ENCODE data around the gene HGS.

The HGS gene

DNA sequence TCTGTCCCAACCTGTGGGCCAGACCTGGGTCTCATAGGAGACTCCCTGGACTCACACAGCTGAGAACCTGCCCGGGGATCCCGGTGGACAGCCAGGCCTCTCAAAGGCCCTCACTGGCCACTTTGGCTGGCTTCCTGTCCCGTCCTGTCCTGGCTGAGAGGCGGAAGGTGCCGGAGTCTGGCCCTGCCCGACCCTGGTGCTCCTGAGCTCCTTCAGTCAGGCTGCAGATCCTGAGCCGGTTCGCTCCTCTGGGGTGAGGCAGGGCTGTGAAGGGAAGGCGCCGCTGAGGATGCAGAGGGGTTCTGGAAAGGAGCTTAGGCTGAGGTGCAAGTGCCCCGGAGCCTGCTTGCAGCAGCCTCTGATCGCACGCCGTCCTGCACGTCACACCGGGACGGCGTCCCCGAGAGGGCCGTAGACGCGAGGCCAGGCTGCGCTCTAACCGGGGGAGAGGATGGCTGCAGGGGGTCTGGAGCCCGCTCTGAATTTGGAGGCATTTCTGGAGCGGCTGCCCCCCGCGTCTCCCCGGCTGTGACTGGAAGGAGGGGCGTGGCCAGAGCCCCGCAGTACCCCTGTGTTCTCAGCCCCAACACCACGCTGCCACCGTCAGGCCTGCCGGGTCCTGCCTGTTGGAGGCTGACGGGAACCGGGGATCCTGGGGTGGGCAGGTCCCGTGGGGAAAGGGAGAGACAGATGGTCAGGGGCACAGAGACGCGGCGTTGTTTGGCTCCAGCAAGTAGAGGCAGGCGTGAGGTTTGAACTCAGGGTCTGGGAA, 4.1 kb downstream of the HGS start:
- no peak for DNase-seq

DNA sequence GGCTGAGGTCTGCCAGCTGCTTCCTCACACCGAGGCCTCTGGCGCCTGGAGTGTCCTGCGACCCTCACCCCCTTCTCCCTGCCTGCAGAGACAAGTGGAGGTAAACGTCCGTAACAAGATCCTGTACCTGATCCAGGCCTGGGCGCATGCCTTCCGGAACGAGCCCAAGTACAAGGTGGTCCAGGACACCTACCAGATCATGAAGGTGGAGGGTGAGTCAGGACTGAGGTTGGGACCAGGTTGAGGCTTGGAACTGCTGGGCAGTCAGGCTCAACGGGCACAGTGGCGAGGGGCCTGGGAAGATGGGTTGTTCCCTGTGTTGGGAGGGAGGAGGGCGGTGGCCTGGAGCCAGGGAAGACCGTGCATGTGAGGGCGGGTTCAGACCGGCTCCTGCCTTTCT, 4.8 kb downstream of the HGS start:
- DNase-seq: no peak

DNA sequence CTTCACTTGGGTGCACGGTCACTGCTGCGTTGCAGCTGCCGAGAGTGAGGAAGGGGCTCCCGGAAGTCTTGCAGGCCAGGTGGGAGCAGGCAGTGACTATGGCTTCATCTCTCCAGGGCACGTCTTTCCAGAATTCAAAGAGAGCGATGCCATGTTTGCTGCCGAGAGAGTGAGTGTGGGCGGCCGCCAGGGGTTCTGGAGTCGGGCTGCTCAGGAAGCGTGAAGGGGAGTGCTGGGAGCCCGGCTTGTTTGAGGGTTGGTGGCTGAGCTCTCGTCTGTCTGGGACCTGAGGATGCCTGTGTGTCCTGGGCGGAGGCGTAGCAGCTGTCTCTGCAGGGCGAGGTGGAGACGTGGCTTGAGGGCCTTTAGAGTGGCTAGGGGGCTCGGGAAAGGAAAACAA, 6.3 kb downstream of the HGS start:
- DNase-seq: no peak

DNA sequence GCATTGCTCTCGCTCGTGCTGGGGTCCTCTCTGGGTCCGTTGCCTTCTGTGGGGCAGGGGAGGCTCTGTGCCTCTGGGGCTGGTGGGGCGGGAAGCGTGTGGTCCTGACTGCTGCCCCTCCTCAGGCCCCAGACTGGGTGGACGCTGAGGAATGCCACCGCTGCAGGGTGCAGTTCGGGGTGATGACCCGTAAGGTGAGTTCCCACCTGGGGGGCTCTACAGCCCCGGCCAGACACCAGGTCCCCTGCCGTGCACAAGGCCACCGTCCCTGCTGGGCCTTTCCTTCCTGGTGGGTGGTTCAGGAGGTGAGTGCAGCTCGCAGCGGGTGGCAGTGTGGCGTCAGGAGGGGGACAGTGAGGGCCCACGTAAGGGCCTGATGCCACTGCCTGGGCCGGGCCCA, 6.7 kb downstream of the HGS start:
- DNase-seq: no peak

DNA sequence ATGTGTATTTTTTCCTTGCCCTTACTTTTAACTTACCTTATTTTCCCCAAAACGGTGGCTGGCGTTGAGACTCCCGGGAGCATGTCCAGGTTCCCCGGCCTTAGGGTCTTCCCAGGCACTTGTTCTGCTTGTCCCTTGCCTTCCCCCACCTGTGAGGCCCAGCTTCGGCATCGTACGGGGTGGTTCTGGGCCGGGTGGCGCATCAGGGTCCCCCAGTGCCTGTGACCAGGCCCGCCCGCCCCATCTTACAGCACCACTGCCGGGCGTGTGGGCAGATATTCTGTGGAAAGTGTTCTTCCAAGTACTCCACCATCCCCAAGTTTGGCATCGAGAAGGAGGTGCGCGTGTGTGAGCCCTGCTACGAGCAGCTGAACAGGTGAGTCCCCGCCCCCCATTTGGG, 7.4 kb downstream of the HGS start:
- no peak for DNase-seq

DNA sequence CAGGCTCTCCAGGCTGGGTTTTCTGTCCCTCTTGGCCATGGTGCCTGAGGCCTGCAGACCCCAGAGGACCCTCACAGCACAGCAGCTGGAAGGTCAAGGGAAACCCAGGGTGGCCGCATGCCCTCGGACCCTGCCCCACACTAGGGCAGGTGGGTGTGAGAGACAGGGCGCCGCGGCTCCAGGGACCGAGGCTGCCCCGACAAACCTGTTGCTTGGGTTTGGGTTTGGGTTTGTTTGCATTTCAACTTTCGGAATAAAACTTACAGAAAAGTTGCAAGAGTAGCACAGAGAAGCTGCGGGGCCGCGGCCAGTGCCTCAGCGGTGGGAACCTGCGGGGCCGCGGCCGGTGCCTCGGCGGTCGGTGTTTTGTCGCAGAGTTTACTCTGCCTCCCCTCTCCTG, 7.8 kb downstream of the HGS start:
- no peak for DNase-seq

DNA sequence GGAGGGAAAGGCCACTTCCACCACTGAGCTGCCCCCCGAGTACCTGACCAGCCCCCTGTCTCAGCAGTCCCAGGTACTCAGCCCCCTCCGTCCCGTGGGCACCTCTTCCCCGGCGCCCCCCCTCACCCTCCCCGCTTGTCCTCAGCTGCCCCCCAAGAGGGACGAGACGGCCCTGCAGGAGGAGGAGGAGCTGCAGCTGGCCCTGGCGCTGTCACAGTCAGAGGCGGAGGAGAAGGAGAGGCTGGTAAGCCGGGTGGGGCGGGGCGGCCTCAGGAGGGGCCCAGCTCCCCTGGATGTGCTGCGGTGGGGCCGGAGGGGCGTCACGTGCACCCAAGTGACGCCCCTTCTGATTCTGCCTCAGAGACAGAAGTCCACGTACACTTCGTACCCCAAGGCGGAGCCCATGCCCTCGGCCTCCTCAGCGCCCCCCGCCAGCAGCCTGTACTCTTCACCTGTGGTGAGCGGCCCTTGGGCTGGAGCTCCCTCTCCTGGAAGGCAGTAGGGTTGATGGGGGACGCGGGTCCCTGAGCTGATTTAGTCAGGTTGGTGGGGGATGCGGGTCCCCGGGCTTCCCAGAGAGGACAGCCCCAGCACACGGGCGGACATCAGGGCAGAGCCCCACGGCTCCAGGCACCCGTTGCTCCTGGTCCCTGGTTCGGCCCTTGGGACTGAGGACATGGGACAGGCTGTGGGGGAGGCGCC, 9.8 kb downstream of the HGS start:
- DNase-seq: no peak

DNA sequence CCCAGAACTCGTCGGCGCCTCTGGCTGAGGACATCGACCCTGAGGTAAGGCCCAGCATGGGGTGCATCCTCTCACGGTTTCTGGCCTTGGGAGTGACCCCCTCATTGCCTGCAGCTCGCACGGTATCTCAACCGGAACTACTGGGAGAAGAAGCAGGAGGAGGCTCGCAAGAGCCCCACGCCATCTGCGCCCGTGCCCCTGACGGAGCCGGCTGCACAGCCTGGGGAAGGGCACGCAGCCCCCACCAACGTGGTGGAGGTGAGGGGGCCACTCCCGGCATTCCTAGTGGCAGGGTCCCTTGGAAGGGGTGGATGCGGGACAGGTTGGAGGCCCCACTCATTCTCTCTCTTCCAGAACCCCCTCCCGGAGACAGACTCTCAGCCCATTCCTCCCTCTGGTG, 11.0 kb downstream of the HGS start:
- no peak for DNase-seq

DNA sequence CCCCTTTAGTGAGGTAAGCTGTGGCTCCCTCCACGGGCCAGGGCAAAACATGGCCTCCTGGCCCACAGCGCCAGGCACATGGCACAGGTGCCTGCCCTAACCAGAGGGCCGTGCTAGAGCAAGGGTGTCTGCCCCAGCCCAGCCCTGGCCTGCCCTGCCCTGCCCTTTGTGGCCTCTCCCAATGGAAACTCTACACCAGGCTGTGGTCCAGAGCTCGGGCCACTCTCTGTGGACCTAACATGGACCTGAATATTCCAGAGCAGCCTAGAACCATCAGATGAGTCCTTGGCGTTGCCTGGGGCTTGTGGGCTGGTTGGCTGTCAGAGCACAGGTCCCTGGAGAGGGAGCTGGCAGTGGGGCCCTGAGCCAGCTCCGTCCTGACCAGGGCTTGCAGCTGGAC, 11.4 kb downstream of the HGS start:
- DNase-seq: no peak

DNA sequence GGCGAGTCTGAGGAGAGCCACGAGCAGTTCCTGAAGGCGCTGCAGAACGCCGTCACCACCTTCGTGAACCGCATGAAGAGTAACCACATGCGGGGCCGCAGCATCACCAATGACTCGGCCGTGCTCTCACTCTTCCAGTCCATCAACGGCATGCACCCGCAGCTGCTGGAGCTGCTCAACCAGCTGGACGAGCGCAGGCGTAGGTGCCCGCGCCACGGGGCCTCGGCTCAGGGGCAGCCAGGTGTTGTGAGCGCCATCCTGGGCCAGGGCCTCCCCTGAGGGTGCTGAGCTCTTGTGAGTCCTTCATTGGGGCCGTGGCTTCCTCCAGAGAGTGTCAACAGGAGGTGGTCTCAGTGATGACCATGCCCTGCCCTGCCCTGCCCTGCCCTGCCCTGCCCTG, 12.0 kb downstream of the HGS start:
- DNase-seq: no peak

DNA sequence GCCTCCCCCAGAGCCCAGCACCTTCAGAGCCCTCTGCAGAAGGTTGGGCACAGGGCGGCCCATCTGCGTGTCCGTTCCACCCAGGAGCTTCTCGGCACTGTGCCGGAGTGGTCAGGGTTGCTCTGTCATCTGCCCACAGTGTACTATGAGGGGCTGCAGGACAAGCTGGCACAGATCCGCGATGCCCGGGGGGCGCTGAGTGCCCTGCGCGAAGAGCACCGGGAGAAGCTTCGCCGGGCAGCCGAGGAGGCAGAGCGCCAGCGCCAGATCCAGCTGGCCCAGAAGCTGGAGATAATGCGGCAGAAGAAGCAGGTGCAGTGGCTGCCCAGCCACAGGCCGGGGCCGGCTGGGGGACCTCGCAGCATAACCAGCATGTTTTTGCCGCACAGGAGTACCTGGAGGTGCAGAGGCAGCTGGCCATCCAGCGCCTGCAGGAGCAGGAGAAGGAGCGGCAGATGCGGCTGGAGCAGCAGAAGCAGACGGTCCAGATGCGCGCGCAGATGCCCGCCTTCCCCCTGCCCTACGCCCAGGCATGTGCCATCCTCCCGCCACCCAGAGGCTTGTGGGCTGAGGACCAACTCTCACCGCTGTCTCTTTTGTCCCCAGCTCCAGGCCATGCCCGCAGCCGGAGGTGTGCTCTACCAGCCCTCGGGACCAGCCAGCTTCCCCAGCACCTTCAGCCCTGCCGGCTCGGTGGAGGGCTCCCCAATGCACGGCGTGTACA, 12.6 kb downstream of the HGS start:
- no peak for DNase-seq

DNA sequence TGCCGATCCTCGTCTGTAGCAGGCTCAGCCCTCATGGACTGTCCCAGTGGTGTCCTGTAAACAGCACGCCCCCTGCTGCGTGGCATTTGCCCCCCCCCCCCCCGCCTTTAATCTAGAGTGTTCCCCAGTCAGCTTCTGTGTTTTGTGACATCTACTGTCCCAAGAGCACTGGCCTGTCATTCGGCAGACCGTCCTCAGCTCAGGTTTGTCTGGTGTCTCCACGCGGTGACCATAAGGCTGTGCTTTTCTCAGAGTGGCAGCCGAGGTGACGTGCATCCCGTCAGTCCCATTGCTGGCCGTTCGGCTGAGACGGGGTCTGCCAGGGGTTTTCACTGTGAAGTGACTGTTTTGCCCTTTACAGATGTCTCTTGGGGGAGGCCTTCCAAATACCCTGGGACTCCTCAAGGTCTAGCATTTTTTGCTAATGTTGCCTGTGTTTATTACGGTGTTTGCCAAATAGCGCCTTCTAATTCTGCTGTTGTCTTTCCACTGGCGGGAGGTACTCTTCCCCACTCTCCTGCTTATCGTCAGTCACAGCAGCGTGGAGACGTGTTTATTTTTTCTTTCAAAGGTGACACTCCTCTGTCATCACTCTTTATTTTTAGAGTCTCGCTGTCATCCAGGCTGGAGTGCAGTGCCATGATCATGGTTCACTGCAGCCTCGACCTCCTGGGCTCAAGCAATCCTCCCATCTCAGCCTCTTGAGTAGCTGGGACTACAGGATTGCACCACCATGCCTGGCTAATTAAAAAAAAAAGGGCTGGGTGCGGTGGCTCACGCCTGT, 13.6 kb downstream of the HGS start:
- DNase-seq: no peak

DNA sequence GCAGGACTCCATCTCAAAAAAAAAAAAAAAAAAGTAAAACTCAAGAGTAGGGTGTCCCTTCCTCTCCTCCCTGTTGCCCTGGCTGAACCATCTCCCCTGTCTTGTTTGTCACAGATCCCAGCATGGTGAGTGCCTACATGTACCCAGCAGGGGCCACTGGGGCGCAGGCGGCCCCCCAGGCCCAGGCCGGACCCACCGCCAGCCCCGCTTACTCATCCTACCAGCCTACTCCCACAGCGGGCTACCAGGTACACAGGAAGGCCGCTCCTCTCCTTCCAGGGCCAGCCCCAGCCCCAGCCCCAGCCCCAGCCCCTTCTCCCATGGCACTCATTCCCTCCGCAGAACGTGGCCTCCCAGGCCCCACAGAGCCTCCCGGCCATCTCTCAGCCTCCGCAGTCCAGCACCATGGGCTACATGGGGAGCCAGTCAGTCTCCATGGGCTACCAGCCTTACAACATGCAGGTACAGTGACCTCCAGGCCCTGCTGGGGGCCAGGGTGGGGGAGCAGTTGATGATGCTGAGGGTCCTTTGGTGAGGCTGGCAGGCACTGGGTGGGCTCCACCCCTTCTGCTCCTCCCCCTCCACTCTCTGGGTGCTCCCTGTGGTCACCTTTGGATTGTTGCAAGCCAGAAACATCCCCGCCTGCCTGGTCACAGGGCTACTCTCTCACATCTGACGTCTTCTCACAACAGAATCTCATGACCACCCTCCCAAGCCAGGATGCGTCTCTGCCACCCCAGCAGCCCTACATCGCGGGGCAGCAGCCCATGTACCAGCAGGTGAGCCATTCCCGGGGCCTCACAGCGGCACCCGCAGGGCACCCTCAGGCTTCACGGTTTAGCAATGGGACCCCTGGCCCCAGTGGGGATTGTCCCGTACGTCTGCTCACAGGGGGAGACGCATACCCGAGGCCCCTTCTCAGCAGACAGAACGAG, 16.8 kb downstream of the HGS start:
- no peak for DNase-seq

DNA sequence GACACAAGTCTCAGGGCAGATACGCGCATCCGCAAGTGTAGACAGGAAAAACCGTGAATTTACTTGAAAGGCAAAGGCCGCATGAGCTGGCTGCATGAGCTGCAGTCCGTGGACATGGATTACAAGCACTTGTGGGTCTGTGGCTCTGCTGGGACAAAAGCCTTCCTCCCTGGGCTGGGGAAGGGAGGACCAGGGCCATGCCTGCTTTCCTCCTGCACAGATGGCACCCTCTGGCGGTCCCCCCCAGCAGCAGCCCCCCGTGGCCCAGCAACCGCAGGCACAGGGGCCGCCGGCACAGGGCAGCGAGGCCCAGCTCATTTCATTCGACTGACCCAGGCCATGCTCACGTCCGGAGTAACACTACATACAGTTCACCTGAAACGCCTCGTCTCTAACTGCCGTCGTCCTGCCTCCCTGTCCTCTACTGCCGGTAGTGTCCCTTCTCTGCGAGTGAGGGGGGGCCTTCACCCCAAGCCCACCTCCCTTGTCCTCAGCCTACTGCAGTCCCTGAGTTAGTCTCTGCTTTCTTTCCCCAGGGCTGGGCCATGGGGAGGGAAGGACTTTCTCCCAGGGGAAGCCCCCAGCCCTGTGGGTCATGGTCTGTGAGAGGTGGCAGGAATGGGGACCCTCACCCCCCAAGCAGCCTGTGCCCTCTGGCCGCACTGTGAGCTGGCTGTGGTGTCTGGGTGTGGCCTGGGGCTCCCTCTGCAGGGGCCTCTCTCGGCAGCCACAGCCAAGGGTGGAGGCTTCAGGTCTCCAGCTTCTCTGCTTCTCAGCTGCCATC, 17.7 kb downstream of the HGS start:
- no peak for DNase-seq

DNA sequence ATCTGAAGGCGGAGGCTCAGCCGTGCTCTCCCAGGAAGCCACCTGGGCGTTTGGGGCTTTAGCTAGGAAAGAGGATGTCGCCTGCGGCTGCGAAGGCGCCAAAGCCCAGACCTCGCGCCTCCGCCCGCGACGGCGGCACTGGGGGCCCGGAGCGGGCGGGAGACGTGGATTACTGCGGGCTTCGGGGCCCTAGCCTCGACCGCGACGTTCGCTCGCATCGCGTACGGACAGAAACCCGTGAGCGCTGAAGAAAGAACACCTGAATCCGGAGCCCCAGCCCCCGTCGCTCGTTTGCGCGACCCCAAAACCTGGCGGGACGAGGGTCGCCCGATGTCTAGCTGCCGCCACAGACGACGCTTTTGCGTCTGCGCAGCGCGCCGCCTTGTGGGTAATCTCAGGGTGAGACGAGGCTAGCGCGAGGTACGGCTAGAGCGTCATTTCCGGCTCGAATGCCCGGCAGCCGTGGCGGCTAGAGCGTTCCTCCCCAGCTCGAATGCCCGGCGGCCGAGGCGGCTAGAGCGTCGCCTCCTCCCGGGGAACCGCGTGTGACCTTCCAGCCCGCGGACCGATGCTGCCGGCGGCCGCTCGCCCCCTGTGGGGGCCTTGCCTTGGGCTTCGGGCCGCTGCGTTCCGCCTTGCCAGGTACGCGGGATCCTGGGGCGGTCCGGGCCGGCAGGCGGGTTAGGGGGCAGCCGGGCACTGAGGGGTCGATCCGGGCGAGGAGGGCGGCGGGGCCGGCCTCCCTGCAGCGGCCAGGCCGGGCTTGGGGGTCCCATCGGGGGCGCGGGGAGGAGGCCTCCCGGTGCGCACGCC, 19.3 kb downstream of the HGS start, which contains the start of gene MRPL12:
Gene MRPL12, plus strand, starts transcription at position 434 of the 813 bp plus-strand sequence. Its CDS starts 135 bp downstream, at position 569.
- DNase-seq: peak; percentile 97

DNA sequence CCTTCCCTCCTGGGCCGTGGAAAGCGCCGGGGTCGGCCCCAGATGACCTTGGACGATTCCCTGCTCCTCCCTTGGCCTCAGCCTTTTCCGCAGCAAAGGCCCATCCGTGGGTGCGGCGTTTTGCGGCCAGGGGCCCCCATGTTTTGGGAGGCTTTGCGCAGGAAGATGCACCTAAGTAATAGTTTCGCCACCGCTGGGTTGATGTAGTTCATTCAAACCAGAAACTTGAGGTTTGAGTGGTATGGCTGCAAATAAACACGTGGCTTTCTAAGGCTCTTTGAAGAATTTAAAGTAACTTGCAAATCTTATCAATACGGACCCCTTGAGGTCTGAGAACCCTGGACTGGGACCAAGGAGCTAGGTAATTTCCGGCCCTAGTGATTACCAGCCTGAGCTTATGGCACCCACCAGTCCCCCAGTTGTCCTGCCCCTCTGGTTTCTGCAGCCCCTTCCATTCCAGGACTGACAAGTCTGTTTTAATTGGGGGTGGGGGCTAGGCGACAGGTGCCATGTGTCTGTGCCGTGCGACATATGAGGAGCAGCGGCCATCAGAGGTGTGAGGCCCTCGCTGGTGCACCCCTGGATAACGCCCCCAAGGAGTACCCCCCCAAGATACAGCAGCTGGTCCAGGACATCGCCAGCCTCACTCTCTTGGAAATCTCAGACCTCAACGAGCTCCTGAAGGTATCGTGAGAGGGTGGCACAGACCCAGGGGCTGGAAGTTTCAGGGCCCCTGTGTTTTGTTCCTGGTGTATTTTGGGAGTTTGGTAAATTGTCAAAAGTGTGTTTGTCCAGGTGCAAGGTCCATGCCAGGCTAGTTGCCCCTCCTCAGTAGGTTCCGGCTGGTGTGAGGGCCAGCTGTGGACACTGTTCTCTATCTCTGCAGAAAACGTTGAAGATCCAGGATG, 20.2 kb downstream of the HGS start:
- DNase-seq: no peak

DNA sequence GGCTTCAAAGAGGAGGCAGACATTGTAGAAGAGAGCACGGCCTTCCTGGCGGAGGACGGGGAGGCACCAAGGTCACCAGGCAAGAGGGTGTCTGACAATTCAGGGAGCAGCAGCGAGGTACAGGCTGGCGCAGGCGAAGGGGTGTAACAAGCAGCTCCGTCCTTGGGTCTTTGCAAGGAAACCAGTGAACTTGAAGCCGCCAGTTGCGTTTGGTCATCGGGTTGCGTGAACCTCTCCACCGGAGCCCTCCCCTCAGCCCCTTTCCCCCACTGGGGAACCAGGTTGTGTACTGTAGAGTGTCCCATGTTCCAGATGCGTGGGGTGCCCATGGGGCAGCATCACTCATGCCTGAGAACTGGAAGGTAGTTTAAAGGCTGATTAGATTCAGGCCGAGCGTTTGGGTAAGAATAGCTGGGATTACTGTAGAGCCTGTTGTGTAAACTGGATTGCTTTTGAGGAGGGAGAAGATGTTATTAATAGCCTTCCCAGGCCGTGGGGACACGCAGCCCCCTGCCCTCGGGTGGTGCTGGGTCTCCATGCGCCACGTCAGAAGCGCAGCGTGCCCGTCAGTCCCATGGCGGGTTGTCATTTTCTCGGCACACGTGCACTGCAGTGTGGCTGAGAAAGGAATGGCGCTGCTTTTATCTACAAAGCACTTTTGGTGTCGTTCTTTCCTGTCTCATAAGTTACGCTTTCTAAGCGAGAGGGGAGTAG, 21.9 kb downstream of the HGS start:
- DNase-seq: no peak

DNA sequence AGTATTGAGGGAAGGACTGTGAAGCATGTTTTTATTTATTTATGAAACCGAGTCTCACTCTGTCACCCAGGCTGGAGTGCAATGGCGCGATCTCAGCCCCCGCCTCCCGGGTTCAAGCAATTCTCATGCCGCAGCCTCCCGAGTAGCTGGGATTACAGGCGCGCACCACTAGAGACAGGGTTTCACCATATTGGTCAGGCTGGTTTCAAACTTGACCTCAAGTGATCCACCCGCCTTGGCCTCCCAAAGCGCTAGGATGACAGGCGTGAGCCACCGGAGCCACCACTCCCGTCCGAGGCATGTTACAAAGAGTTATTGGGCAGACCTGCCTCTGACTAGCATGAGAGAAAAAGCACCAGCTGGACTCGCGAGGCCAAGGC, 22.4 kb downstream of the HGS start:
- no peak for DNase-seq
